A673 (cell line): ENCODE measurements around the gene TAGLN.
A peak's percentile ranks its signal among the peaks of the same experiment; 100 is the strongest.

Experiments used
- CTCF ChIP-seq: fragments of 300-800, 200-600 bp; sonication (generic); conservative IDR thresholded peaks from 2 replicates; pipeline ENCODE4 v1.5.1; 2017; ENCODE audit warnings: low read depth, mild to moderate bottlenecking, antibody characterized with exemption, low read length, moderate library complexity, mixed read lengths
- EZH2 ChIP-seq: fragments of 200-600 bp; sonication (generic); IDR thresholded peaks from 2 replicates; pipeline ENCODE4 v1.6.1; 2017; ENCODE audit warnings: borderline replicate concordance, low read depth, mild to moderate bottlenecking, mixed read lengths, antibody characterized with exemption, low read length; ENCODE audit not compliant: poor library complexity, severe bottlenecking

DNA sequence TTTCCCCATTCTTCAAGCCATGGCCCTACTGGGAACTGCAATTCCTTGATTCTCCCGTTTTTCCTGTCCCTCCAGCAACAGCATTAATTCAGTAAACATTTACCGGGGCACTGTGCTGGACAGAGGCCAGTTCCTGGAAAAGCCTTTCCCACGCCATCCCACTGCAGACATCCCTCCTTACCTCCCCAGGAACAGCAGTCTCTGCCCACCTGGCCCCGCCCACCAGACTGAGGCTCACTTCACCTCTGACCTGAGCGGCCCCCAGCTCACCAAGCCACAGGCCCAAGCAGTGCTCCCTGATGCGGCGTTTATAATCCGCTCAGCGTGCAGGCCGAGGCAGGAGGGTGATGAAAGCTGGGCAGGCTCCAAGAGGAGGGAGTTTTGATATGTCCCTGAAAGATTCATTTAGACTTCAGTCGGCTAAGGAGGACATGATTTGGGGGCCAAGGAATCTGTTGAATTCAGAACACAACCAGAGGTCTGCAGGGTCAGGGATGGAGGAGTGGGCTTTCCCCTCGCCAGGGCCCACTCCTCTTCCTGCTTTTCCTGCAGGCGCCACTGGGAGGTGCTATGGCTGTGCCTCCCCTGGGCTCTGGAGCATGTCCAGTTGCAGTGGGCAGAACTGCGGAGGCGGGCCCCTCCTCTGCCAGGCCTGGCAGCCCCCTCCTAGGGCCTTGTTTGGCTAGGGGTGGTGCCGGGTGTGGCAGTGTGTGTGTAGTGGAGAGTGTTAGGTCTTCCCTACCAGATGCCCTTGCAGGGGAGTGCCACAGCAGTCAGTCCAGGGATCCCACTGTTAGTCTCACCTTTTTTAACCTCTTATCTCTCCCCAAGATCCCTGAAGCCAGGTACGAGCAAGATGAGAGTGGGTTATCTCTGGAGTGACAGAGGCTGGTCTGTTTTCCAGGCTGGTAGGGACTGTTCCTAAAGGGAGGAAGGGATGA lies 1.4 kb upstream of the TAGLN start:
- TF ChIP-seq CTCF = peak; percentile 63
- TF ChIP-seq EZH2 = no peak
